Stomach (tissue), 4 donors: ENCODE data around the gene TMEM120B.

Source experiments
- POLR2A ChIP-seq, 4 donors: fragments of 450-650 bp; IDR thresholded peaks; one replicate each; pipeline ENCODE4 v1.6.1; 2016; ENCODE audit warnings: antibody characterized with exemption in 4 of 4, control low read depth in 2 of 4, mild to moderate bottlenecking in 1 of 4, moderate library complexity in 1 of 4
- TF ChIP-seq, protein P1 (sequence below), 7 experiments: fragments of 450-650 bp in 4 of 7; fragments of 200-600 bp in 3 of 7; sonication (generic) in 3 of 7; IDR thresholded peaks; one replicate each; pipeline ENCODE4 v1.5.1; 2016 to 2019; ENCODE audit warnings: antibody characterized with exemption in 7 of 7, control low read depth in 2 of 7, mild to moderate bottlenecking in 1 of 7

DNA sequence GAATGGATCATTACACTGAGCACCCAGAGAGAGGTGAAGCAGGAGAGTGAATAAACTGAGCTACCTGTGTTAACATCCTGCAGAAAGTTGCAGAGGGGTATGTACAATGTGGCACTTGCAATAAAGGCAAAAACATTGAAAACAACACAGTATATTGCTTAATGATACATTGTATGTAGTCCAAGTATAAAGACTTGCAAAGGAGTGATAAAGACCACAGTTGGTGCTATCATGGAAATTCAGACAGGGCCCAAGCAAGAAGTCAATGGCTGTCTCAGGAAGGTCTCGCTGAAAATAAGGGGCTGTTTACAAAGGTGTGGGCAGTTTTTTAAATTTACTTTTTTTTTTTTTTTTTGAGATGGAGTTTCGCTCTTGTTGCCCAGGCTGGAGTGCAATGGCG lies 10.0 kb downstream of the TMEM120B start:
- TF ChIP-seq, protein P1, sequence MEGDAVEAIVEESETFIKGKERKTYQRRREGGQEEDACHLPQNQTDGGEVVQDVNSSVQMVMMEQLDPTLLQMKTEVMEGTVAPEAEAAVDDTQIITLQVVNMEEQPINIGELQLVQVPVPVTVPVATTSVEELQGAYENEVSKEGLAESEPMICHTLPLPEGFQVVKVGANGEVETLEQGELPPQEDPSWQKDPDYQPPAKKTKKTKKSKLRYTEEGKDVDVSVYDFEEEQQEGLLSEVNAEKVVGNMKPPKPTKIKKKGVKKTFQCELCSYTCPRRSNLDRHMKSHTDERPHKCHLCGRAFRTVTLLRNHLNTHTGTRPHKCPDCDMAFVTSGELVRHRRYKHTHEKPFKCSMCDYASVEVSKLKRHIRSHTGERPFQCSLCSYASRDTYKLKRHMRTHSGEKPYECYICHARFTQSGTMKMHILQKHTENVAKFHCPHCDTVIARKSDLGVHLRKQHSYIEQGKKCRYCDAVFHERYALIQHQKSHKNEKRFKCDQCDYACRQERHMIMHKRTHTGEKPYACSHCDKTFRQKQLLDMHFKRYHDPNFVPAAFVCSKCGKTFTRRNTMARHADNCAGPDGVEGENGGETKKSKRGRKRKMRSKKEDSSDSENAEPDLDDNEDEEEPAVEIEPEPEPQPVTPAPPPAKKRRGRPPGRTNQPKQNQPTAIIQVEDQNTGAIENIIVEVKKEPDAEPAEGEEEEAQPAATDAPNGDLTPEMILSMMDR (IDR thresholded peaks at IDR 0.05), result no peak
- no peak for TF ChIP-seq POLR2A (IDR thresholded peaks at IDR 0.05)
